ENCODE results near the gene NEO1.

The NEO1 gene

GRCh38 chr15:73346735-73347312, 294.6 kb downstream of the NEO1 start:
- ATAC-seq: peak; percentile 59; the same call in 1 of the 3 replicates
- TF ChIP-seq SNAI2 (CRISPR knock-in tag; IDR thresholded peaks at IDR 0.05) (0 out of 2 replicates have a peak, but pooled peaks have one; percentile 29), ISL1 (CRISPR knock-in tag; IDR thresholded peaks at IDR 0.05) (no peak)

- ATAC-seq: no peak
Measured at GRCh38 chr15:73349191-73349590, 296.9 kb downstream of the NEO1 start.

GRCh38 chr15:73352082-73352481, 299.8 kb downstream of the NEO1 start:
- ATAC-seq: no peak
- TF ChIP-seq PATZ1 (CRISPR knock-in tag; IDR thresholded peaks at IDR 0.05; ENCODE audit: borderline replicate concordance): no peak
- TF ChIP-seq ARNTL (CRISPR knock-in tag; IDR thresholded peaks at IDR 0.05; ENCODE audit: borderline replicate concordance, low read depth): no peak
- TF ChIP-seq TSHZ2 (CRISPR knock-in tag; IDR thresholded peaks at IDR 0.05): no peak
- TF ChIP-seq CREB5 (CRISPR knock-in tag; IDR thresholded peaks at IDR 0.05; ENCODE audit: low read depth): no peak

More at GRCh38 chr15:73349191-73349590, 296.9 kb downstream of the NEO1 start:
- TF ChIP-seq ARNTL (CRISPR knock-in tag; IDR thresholded peaks at IDR 0.05; ENCODE audit: borderline replicate concordance, low read depth): no peak
- no peak for TF ChIP-seq TOX (CRISPR knock-in tag; IDR thresholded peaks at IDR 0.05; ENCODE audit: borderline replicate concordance)
- no peak for TF ChIP-seq ZFP3 (CRISPR knock-in tag; IDR thresholded peaks at IDR 0.05)
- no peak for TF ChIP-seq ZNF70 (CRISPR knock-in tag; IDR thresholded peaks at IDR 0.05)
- TF ChIP-seq TCF4 (CRISPR knock-in tag; IDR thresholded peaks at IDR 0.05; ENCODE audit: borderline replicate concordance): no peak
- no peak for TF ChIP-seq CREB5 (CRISPR knock-in tag; IDR thresholded peaks at IDR 0.05; ENCODE audit: low read depth)
- no peak for TF ChIP-seq ZC3H10 (CRISPR knock-in tag; IDR thresholded peaks at IDR 0.05)
- TF ChIP-seq ISL1 (CRISPR knock-in tag; IDR thresholded peaks at IDR 0.05): no peak
- no peak for TF ChIP-seq OSR1 (CRISPR knock-in tag; IDR thresholded peaks at IDR 0.05)
- TF ChIP-seq ZNF565 (CRISPR knock-in tag; conservative IDR thresholded peaks at IDR 0.05; ENCODE audit: low read depth): no peak
- no peak for TF ChIP-seq SNAI2 (CRISPR knock-in tag; IDR thresholded peaks at IDR 0.05)
- no peak for TF ChIP-seq GLIS3 (CRISPR knock-in tag; IDR thresholded peaks at IDR 0.05)

GRCh38 chr15:73353734-73354133, 301.5 kb downstream of the NEO1 start:
- ATAC-seq: no peak
- TF ChIP-seq TOX (CRISPR knock-in tag; IDR thresholded peaks at IDR 0.05; ENCODE audit: borderline replicate concordance) (no peak), ZFP3 (CRISPR knock-in tag; IDR thresholded peaks at IDR 0.05) (no peak), PPARA (CRISPR knock-in tag; IDR thresholded peaks at IDR 0.05; ENCODE audit: borderline replicate concordance) (no peak), TSHZ2 (CRISPR knock-in tag; IDR thresholded peaks at IDR 0.05) (no peak), ZFP30 (CRISPR knock-in tag; IDR thresholded peaks at IDR 0.05) (no peak), ESRRG (CRISPR knock-in tag; IDR thresholded peaks at IDR 0.05) (no peak), ZNF565 (CRISPR knock-in tag; conservative IDR thresholded peaks at IDR 0.05; ENCODE audit: low read depth) (no peak), GLIS3 (CRISPR knock-in tag; IDR thresholded peaks at IDR 0.05) (no peak), RARB (CRISPR knock-in tag; IDR thresholded peaks at IDR 0.05) (no peak)
